Loucy (cell line): ENCODE results near the gene EPB41L2.

Experiments
- H2AFZ ChIP-seq: fragments of 200-600 bp; sonication (generic); 2 replicates; pipeline ENCODE4 v1.6.0; 2016; ENCODE audit warnings: antibody characterized with exemption, mild to moderate bottlenecking, low read length, moderate library complexity
- H3F3A ChIP-seq: fragments of 200-600 bp; 2 replicates; pipeline ENCODE4 v1.6.0; 2016; ENCODE audit warnings: antibody characterized with exemption, low read depth, mild to moderate bottlenecking
- H3K27me3 ChIP-seq: fragments of 200-600 bp; sonication (generic); 2 replicates; pipeline ENCODE4 v1.6.1; 2014; ENCODE audit warnings: low read length, mild to moderate bottlenecking; ENCODE audit not compliant: insufficient read depth, poor library complexity, severe bottlenecking
- H3K36me3 ChIP-seq: fragments of 200-600 bp; sonication (generic); 2 replicates; pipeline ENCODE4 v1.6.1; 2016; ENCODE audit warnings: low read length; ENCODE audit not compliant: insufficient read depth
- H3K4me1 ChIP-seq: fragments of 200-600 bp; sonication (generic); 2 replicates; pipeline ENCODE4 v1.5.1; 2014; ENCODE audit warnings: low read length, mild to moderate bottlenecking; ENCODE audit not compliant: insufficient read depth, poor library complexity, severe bottlenecking
- H3K4me2 ChIP-seq: fragments of 200-600 bp; sonication (generic); 2 replicates; pipeline ENCODE4 v1.6.0; 2014; ENCODE audit warnings: antibody characterized with exemption, low read length, low read depth, mild to moderate bottlenecking; ENCODE audit not compliant: poor library complexity, severe bottlenecking
- H3K4me3 ChIP-seq: fragments of 200-600 bp; sonication (generic); 2 replicates; pipeline ENCODE4 v1.5.1; 2014; ENCODE audit warnings: low read length, mild to moderate bottlenecking, mixed read lengths; ENCODE audit not compliant: poor library complexity, severe bottlenecking
- H3K79me2 ChIP-seq: fragments of 200-600 bp; sonication (generic); 2 replicates; pipeline ENCODE4 v1.6.1; 2014; ENCODE audit warnings: low read length; ENCODE audit not compliant: insufficient read depth
- H3K9ac ChIP-seq: fragments of 200-600 bp; sonication (generic); 2 replicates; pipeline ENCODE4 v1.6.0; 2014; ENCODE audit warnings: mild to moderate bottlenecking, low read depth, low read length, moderate library complexity; ENCODE audit not compliant: poor library complexity, severe bottlenecking
- H3K9me2 ChIP-seq: fragments of 200-600 bp; sonication (generic); replicated peaks from 2 replicates; pipeline ENCODE4 v1.6.1; 2016; ENCODE audit warnings: low read depth, low read length, mixed read lengths
- H3K9me3 ChIP-seq: fragments of 200-600 bp; sonication (generic); 2 replicates; pipeline ENCODE4 v1.6.1; 2014; ENCODE audit warnings: mild to moderate bottlenecking, antibody characterized with exemption, low read length, low read depth; ENCODE audit not compliant: insufficient read depth
- H4K20me1 ChIP-seq: fragments of 200-600 bp; sonication (generic); 2 replicates; pipeline ENCODE4 v1.6.0; 2014; ENCODE audit warnings: antibody characterized with exemption, low read length, mild to moderate bottlenecking; ENCODE audit not compliant: insufficient read depth, poor library complexity, severe bottlenecking
- EZH2phosphoT487 ChIP-seq: fragments of 200-600 bp; IDR thresholded peaks from 2 replicates; pipeline ENCODE4 v1.6.1; 2018; ENCODE audit warnings: antibody characterized with exemption, mild to moderate bottlenecking, moderate library complexity, borderline replicate concordance
- TF ChIP-seq, protein P1 (sequence below): fragments of 200-600 bp; sonication (generic); conservative IDR thresholded peaks from 2 replicates; pipeline ENCODE4 v1.5.1; 2014; ENCODE audit warnings: mild to moderate bottlenecking, antibody characterized with exemption, low read length

EPB41L2 gene

DNA sequence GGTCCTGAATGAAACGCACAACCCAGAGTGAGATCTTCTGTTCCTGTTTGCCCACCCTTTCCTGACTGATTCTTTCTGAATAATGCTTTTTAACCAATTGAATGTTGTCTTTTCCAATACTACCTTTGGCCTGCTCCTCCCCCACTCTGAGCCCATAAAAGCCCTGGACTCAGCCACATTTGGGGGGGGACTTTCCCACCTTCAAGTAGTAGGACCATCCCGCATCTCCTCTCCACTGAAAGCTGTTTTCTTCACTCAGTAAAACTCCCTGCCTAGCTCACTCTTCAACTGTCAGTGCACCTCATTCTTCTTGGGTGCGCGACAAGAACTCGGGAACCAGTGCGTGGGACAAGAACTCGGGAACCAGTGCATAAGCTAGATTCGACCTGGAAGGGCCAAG, 77.9 kb downstream of the EPB41L2 start:
- Histone ChIP-seq H3K36me3 (no peaks in the 10 kb centered on the region; the same call in 1 of the 2 replicates), H3K79me2 (peaks cover 47% of the 10 kb centered on the region), H3K4me2 (no peak overlapping the region), H3K4me1 (peaks cover 21% of the 10 kb centered on the region), H3K4me3 (no peak overlapping the region), H2AFZ (no peak overlapping the region), H3K9ac (no peak overlapping the region), H3K9me2 (no peaks in the 10 kb centered on the region), H3K9me3 (peaks cover 13% of the 10 kb centered on the region; the same call in 1 of the 2 replicates), H3F3A (no peaks in the 10 kb centered on the region), H3K27me3 (no peaks in the 10 kb centered on the region), H4K20me1 (peaks cover 8% of the 10 kb centered on the region)
- TF ChIP-seq EZH2phosphoT487, result no peak
- TF ChIP-seq, protein P1, sequence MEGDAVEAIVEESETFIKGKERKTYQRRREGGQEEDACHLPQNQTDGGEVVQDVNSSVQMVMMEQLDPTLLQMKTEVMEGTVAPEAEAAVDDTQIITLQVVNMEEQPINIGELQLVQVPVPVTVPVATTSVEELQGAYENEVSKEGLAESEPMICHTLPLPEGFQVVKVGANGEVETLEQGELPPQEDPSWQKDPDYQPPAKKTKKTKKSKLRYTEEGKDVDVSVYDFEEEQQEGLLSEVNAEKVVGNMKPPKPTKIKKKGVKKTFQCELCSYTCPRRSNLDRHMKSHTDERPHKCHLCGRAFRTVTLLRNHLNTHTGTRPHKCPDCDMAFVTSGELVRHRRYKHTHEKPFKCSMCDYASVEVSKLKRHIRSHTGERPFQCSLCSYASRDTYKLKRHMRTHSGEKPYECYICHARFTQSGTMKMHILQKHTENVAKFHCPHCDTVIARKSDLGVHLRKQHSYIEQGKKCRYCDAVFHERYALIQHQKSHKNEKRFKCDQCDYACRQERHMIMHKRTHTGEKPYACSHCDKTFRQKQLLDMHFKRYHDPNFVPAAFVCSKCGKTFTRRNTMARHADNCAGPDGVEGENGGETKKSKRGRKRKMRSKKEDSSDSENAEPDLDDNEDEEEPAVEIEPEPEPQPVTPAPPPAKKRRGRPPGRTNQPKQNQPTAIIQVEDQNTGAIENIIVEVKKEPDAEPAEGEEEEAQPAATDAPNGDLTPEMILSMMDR, result no peak

DNA sequence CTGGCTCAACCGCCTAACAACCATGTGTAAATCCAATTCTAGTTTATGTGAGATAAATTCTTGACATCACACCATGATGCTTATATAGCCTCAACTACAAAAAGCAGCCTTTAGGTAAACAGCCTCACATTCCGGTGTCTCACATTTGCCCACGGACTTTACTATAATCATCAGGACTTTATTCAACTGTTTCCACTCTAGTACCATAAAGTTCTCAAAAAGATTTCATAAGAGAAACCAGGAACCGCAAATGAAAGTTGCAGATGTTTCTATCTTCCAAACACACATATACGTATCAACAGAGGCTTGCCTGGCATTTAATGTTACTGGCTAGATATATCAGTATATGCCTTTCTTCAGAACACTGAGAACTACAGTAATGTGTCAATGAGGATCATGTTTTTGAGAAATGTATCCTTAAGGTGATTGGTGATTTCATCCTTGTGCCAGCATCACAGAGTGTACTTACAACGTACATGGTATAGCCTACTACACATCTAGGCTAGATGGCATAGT, 80.0 kb downstream of the EPB41L2 start:
- Histone ChIP-seq H3K9ac (no peak overlapping the region), H2AFZ (no peak overlapping the region), H3K4me1 (peaks cover 35% of the 10 kb centered on the region), H3K4me2 (no peak overlapping the region), H3F3A (no peaks in the 10 kb centered on the region), H4K20me1 (peaks cover 8% of the 10 kb centered on the region), H3K9me3 (peaks cover 13% of the 10 kb centered on the region; the same call in 1 of the 2 replicates), H3K79me2 (peaks cover 55% of the 10 kb centered on the region), H3K4me3 (no peak overlapping the region), H3K27me3 (no peaks in the 10 kb centered on the region), H3K9me2 (no peaks in the 10 kb centered on the region), H3K36me3 (no peaks in the 10 kb centered on the region; the same call in 1 of the 2 replicates)
- TF ChIP-seq, protein P1, result no peak
- no peak for TF ChIP-seq EZH2phosphoT487

DNA sequence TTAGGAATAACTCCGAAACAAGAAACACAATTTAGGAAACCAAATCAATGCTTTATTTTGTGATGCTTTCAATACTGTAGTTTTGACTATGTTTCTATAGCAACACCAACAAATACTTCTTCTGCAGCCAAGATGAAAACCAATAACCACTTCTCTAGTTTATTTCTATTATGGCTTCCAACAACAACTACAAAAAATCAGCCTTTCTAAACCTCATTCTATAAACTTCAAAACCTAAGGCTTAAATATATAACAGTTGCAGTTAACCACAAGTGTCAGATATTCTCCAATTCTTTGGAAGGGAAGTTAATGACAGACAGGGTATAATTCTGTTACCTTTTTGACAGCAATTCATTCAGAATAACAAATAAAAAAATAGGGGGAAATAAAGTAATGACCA, 80.9 kb downstream of the EPB41L2 start:
- Histone ChIP-seq H4K20me1 (peaks cover 8% of the 10 kb centered on the region), H3K79me2 (peaks cover 58% of the 10 kb centered on the region), H3K36me3 (no peaks in the 10 kb centered on the region; the same call in 1 of the 2 replicates)

More for the DNA sequence above, 80.9 kb downstream of the EPB41L2 start:
- Histone ChIP-seq H3K27me3 (no peaks in the 10 kb centered on the region), H3K4me1 (peaks cover 42% of the 10 kb centered on the region), H3K9me2 (no peaks in the 10 kb centered on the region), H3K4me2 (no peak overlapping the region), H3K9me3 (peaks cover 13% of the 10 kb centered on the region; the same call in 1 of the 2 replicates), H3K9ac (no peak overlapping the region), H3K4me3 (no peak overlapping the region), H2AFZ (no peak overlapping the region), H3F3A (no peaks in the 10 kb centered on the region)
- TF ChIP-seq EZH2phosphoT487, result no peak
- TF ChIP-seq, protein P1, result no peak
